Choroid plexus epithelial cell (primary cell): ENCODE measurements around the gene MYOG.

ENCODE experiments used
- DNase-seq: peaks from one replicate; pipeline ENCODE4 v3.0.0-alpha.2; 2010; ENCODE audit warnings: low read depth
- H3K4me3 ChIP-seq: 2 replicates; pipeline ENCODE4 v1.5.1; 2011; ENCODE audit warnings: low read depth, mild to moderate bottlenecking, control low read depth, low read length, moderate library complexity
- TF ChIP-seq, protein P1 (sequence below): conservative IDR thresholded peaks from 2 replicates; pipeline ENCODE4 v1.5.1; 2011; ENCODE audit warnings: low read depth, mild to moderate bottlenecking, control low read depth, inconsistent platforms, low read length, moderate library complexity

MYOG gene

DNA sequence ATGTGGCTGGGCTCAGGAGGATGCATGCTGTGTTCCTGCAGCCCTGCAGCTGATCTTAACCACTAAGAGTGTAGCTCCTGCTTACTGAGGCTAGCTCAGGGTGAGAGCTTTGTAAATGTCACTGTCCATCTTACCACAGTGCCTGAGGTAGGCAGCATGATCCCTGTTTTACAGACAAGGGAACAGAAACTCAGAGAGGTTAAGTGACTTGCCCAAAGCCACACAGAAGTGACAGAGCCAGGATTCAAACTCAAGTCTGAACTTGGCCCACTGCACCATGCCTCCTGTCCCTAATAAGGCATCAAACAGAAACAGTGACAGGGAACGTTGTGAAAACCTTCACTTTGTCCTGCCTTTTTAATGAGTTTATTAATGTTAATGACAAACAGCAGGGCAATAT lies 31.6 kb downstream of the MYOG start:
- TF ChIP-seq, protein P1, sequence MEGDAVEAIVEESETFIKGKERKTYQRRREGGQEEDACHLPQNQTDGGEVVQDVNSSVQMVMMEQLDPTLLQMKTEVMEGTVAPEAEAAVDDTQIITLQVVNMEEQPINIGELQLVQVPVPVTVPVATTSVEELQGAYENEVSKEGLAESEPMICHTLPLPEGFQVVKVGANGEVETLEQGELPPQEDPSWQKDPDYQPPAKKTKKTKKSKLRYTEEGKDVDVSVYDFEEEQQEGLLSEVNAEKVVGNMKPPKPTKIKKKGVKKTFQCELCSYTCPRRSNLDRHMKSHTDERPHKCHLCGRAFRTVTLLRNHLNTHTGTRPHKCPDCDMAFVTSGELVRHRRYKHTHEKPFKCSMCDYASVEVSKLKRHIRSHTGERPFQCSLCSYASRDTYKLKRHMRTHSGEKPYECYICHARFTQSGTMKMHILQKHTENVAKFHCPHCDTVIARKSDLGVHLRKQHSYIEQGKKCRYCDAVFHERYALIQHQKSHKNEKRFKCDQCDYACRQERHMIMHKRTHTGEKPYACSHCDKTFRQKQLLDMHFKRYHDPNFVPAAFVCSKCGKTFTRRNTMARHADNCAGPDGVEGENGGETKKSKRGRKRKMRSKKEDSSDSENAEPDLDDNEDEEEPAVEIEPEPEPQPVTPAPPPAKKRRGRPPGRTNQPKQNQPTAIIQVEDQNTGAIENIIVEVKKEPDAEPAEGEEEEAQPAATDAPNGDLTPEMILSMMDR, result no peak
- DNase-seq, result no peak
- H3K4me3 ChIP-seq, result no peak overlapping the region

DNA sequence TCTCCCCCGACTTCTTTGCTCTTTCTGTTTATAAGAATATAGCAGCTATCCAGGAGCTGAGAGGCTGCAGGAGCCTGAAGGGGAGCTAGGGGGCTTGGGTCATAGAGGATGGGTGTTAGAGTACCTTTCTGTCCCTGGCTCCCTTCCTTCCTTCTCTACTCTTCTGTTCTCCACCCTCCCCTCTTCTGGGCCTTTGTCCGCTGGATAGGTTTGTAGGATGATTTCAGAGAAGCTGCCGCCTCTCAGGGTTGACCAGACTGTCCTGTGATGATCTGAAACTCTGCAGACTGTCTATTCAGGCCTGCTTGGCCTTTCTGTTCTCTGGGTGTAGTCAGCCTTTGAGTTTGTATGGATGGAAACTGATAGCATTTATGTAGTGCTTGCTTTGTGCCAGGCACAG lies 33.2 kb downstream of the MYOG start:
- no peak overlapping the region for H3K4me3 ChIP-seq
- no peak for DNase-seq
- TF ChIP-seq, protein P1, result no peak

DNA sequence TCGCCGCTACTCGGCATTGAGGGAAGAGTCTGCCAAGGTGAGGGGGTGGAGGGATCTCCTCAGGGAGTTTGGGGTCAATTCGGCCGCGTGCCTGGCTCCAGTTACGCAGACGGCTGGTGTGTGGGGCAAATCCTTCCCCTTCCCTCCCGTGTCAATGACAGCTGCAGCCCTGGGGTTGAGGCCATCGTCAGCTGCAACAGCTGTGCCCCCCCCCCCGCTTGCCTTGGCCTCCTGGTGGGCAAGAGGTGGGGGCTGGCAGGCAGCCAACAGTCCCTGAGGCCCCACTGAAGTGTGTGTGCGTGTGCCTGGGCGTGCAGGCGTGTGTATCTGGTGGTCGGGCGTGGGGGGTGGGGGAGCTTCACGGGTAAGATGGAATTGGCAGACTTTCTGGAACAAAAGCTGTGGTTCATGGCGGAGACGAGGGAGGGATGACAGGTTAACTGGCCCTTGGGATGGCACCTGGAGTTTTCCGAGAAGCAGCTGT lies 33.9 kb downstream of the MYOG start:
- H3K4me3 ChIP-seq, result no peak overlapping the region
- no peak for DNase-seq
- TF ChIP-seq, protein P1, result no peak

DNA sequence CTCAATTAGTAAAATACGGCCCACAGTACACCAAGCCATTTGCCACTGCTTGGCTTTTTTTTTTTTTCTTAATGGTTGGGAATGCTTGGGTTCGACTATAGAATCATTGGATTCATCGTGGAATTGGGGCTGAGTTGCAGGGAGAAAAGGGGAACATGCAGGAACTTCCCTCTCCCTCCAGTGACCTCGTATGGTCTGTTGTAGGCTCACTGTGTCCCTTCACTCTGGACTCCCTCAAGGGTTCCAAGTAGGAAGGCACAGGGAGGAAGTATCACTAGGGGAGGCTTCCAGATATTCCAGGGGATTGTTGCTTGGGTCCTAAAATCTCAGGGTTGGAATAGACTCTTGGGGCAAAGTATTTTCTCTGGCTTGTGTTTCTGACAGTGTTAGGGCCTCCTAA lies 35.0 kb downstream of the MYOG start:
- TF ChIP-seq, protein P1, result no peak
- no peak overlapping the region for H3K4me3 ChIP-seq
- DNase-seq, result no peak

DNA sequence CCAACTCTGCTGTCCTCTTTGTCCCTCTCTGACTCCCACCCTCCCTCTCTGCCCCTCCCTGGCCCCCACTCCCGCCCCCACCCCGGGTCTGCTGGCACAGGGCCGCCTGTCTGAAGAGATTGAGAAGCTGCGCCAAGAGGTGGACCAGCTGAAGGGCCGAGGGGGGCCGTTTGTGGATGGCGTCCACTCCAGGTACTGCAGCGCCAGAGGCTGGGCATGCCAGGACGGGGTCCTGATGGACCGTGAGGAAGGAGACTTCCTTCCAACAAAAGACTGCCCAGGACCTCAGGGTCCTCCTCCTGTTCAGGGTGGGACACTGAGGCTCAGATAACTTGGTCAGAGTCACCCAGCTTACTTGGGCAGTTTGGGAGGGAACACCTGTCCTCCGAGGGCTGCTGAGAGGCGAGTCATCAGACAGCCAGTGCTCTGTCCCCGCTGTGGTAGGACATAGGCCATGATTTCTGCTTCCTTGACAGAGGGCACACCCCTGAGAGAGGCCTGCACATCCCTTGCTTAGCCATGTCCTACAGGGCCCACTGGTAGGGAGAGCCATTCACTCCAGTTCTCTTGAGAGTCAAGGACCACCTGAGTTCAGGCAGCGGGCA lies 36.1 kb downstream of the MYOG start:
- TF ChIP-seq, protein P1, result no peak
- no peak for DNase-seq
- no peak overlapping the region for H3K4me3 ChIP-seq

DNA sequence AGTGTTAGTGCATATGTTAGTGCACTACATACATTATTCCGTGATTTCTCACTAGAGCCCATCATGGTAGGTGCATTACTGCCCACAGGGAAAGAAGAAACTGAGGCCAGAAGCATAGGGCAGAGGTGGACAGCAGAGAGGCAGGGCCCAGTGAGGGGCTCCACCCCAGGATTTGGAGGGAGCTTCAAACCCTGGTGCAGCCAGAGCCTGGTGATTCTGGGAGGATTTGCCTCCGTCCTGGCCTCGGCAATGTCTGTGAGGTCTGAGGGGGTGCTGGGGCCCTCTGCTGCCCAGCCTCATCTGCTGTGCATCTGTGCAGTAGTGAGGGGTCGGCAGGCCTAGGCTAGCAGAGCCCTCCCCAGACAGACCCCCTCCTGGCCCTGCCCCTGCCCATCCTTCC lies 36.7 kb downstream of the MYOG start:
- TF ChIP-seq, protein P1, result no peak
- no peak for DNase-seq

DNA sequence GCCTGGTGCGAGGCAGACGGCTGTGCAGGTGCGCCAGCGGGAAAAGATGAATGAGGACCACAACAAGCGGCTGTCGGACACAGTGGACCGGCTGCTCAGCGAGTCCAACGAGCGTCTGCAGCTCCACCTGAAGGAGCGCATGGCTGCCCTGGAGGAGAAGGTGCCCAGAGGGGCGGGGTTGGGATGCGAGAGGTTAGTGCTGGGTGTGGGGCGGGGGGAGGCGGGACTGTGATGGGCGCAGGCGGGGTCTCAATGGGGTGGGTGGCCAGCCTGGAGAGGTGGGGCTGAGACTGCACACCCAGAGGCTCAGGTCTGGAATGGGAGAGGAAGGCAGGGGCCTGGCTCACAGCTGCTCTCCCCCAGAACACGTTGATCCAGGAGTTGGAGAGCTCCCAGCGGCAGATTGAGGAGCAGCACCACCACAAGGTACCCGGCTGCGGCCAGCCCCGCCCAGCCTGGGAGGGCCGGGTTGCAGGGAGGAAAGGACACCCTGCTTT lies 37.2 kb downstream of the MYOG start:
- DNase-seq, result no peak

More for the DNA sequence above, 36.7 kb downstream of the MYOG start:
- H3K4me3 ChIP-seq, result no peak overlapping the region

More for the DNA sequence above, 37.2 kb downstream of the MYOG start:
- TF ChIP-seq, protein P1, result no peak
- H3K4me3 ChIP-seq, result no peak overlapping the region
